Measurements from ENCODE around the gene LRRN2.

LRRN2 gene

DNA sequence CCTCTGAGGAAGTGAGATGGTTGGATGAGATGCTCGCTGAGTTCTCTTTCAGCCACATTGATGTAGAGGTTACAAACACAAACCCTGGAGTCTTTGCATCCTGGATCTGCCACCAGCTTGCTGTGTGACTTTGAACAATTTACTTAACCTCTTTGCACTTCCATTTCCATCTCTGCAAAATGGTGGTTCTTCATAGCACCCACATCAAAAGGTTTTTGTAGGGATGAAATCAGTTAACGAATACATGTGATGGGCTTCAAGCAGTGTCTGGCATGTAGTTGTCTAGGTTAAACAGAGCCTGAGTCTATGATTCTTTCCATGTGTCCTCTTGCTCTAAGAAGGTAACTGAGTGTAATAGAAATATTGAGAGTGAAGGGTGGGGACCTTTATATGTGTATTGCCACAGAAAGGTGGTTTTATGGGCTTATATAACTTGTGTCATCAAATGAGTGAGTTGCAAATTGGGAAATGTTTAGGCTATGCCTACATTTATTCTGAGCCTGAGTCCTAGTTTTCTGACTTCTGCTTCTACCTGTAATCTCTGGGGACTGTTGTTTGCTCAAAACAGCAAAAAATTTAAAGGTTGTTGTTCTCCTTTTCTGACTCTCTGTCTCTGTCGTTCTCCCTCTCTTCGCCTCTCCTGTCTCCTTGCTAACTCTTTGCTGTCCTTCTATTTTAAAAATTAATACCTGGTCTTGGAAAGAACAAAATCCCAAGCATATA, 27.3 kb upstream of the LRRN2 start:
- DNase-seq (ENCODE audit: low read depth in 1 of 2, low spot score in 1 of 2): no peak

DNA sequence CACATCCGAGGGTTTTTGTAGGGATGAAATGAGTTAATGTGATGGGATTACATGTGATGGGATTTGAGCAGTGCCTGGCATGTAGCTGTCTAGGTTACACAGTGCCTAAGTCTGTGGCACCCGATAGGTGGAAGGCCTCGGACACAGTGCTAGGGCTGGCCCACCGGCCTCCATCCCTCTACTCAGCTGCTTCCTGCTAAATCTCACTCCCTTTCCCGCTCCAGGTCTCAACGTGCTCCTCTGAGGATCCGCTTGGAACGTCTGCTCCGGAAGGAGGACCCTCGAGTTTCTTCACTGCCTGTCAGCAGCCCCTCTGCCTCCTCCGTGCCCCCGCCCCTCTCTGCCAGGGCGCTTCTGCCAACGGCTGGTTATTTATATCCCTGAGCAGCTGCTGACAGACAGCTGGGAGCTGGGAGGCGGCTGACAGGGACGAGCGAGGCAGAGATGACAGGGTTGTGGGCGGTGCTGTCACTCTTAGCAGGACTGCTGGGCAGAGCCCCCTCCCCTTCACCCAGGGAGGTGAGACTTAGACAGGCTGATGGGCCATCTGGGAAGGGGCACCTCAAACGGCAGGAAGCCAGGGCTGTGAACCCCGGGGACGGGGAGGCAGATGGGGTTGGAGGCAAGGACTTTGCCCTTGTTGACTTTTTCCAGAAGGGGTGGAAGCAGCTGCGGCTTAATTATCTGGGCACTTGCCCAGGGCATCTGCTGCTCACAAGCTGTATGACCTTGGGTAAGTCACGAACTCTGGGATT, 26.6 kb upstream of the LRRN2 start:
- DNase-seq (ENCODE audit: low read depth in 1 of 2, low spot score in 1 of 2): no peak

DNA sequence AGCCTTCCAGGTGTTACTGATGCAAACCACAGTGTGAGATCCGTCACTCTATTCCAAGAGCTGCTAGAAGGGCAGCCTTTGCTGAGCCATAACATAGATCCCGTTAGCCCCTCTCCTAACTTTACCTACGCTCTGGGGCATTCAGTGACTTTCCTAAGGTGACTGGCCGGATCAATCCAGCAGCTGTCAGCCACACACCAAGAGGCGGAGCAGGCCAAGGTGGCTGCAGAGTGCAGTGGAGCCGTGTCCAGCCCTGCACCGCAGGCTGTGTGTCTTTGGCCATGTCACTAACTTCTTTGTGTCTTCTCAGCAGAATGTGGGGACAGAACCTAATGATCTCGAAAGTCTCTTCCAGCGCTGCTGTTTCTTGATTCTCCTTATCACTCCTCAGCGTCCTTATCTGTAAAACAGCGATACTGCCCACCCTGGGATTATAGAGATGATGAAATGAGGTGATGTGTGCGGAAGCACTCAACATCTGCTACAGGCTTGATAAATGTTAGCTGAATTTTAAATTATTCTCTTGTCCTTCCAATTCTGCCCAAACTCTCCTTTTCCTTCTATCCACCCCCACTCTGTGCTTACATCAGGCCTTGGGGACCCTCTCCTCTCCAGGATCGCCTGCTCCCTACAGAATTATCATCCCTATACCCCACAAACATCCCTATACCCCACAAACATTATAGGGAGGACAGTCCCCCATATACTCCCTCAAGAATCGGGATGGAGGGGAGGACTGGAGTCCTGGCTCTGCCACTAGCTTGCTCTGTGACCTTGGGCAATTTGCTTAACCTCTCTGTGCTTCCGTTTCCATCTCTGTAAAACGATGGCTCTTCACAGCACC, 25.8 kb upstream of the LRRN2 start:
- no peak for DNase-seq (ENCODE audit: low read depth in 1 of 2, low spot score in 1 of 2)

DNA sequence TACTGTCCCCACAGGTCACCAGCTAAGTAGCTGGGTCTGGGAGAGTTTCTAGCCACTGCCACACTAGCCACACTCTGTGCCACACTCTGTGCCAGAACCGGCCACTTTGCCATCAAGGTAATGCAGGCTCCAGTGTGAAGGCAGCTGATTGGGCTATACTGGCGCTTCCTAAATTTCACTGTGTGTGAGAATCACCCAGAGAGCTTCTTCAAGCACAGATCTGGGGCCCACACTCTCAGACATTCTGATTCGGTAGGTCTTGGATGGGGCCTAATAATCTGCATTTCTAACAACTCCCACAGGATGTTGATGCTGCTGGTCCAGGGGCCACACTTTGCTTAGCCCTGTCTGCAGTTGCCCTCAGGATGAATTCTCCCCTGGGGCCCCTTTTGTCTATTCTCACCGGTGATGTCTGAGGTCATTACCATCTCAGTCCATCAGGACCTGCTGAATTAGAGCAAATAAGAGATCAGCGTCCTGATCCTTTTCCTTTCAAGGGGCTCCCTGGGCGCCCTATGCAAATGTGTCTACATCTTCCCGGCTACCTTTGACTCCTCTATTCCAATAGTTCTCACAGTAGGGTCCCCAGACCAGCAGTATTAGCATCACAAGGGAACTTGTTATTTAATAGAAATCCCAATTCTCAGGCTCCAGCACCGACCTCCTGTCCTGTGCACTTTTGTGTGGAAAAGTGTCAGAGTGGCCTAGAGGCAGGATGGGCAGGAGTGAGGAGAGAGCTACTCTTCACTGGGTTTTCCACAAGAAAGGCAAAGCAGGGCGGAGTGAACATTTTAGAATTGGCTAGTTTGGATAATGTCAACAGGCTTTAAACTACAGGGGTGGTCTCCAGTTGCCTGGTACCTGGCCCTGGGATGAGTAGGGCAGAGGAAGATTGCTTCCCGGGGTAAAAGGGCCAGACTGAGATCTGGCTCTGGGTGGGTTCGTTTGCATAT, 24.7 kb upstream of the LRRN2 start:
- DNase-seq (ENCODE audit: low read depth in 1 of 2, low spot score in 1 of 2): no peak

- DNase-seq (ENCODE audit: low read depth in 1 of 2, low spot score in 1 of 2): no peak
These were observed 23.5 kb upstream of the LRRN2 start for GRCh38 chr1:204709021-204709420.

DNA sequence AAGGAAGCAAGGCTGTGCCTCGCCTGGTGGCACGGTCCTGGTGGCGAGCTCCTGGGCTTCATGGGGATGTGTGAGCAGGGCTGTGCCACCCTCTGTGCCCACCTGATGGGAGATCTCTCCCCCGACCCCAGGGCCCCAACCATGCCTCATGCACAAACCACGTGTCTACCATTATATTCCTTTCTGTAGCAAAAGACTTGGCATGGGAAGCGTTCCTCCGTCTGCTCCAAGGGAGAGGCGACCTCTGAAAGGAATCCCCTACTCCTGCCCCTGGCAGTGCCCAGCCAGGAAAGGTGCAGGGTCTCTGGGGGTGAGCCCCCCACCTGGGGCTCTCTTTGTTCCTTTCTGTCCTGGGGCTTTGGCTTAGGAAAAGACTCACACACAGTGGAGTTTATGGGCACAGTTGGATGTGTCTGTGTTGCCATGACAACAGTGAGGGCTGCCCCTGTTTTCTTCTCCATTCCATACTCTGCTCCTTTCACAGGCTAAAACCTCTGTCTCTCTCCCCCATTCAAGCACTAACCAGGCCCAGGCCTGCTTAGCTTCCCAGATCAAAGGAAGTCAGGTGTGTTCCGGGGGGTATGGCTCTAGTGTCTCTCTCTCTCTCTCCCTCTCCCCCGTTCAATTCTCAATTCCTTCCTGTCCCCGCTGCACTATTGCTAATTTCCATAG, 21.4 kb upstream of the LRRN2 start:
- no peak for DNase-seq (ENCODE audit: low read depth in 1 of 2, low spot score in 1 of 2)

GRCh38 chr1:204705888-204706837, 20.6 kb upstream of the LRRN2 start:
- no peak for DNase-seq (ENCODE audit: low read depth in 1 of 2, low spot score in 1 of 2)

DNA sequence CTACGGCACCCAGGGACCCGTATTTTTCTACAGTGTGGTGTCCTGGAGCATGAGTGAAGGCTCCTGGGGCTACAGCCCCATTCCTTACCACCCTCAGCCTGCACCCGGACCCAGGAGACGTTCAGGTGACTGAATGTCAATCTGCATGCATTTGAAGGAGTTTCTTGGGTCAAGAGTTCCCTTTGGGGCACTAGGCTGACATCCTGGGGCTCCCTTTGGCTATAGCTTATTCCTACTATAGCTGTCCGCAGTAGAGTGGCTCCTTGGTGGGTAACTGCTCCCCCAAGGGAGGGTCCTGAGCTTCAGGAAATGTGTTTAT, 19.9 kb upstream of the LRRN2 start:
- no peak for DNase-seq (ENCODE audit: low read depth in 1 of 2, low spot score in 1 of 2)

DNA sequence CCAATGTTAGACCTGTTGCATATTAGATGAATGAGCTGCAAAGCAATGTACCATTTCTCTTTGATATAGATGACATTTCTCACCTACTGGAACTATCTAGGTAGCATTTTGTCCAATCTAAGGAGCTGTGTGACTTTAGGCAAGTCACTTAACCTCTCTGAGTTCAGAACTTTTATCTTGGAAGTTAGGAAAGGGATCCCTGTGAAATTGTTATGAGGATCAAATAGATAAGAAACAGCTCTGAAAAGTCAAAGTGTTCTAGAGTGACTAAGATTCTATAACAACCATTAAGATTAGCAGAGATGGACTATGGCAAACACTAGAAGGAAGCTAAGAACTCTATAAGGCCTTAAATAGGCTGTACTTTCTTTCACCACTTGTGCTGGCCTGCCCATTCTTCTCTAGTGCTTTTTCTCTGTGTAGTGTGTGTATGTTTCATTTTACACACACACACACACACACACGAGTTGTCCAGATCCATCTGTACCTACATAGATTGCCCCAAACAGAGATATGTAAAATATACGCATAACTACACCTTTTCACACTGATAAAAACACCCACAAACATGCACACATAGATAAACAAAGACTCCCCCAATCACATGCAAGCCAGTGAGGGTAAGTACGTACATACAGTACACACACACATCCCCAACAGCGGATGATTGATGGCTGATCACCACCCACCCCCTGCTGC, 19.4 kb upstream of the LRRN2 start:
- DNase-seq (ENCODE audit: low read depth in 1 of 2, low spot score in 1 of 2): no peak

DNA sequence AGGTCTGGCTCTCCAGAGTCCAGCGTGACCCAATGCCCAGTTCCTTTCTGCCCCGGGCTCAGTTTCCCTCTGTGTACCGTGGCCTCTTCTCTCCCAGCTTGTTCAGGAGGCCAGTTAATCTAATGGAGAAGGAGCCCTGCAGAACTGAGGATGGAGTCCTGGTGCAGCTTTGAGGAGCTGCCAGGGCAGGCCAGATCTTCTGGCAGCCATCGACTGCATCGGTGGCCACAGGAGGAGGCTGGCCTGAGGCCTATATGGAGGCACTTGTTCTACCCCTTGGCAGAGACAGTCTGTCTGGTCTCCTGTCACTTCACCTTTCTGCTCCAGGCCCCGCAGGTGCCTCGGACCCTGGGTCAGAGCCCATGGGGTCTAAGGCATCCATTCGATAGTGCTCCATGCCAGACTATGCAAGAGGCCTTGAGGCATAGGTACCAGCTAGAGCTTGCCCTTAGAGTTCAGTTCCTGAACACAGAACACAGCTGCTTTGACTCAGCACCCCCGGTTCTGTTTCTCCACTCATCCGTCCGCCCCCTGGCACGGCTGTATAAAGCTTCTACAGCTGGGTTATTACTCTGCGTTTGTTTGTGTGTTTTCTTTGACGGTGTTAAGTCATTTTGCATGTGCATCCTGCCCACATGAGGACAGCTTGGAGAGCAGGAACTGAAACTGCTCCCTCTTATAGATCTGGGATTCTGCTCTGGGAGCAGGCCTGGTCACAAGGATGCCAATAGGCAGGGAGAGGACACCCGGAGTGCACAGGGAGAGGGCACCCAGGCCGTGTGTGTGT, 18.5 kb upstream of the LRRN2 start:
- DNase-seq (ENCODE audit: low read depth in 1 of 2, low spot score in 1 of 2): no peak

- no peak for DNase-seq (ENCODE audit: low read depth in 1 of 2, low spot score in 1 of 2)
These were observed 17.7 kb upstream of the LRRN2 start for GRCh38 chr1:204703268-204703664.

- no peak for DNase-seq (ENCODE audit: low read depth in 1 of 2, low spot score in 1 of 2)
These were observed 17.2 kb upstream of the LRRN2 start for GRCh38 chr1:204702552-204703267.

GRCh38 chr1:204701229-204701628, 15.7 kb upstream of the LRRN2 start:
- DNase-seq (ENCODE audit: low read depth in 1 of 2, low spot score in 1 of 2): no peak

DNA sequence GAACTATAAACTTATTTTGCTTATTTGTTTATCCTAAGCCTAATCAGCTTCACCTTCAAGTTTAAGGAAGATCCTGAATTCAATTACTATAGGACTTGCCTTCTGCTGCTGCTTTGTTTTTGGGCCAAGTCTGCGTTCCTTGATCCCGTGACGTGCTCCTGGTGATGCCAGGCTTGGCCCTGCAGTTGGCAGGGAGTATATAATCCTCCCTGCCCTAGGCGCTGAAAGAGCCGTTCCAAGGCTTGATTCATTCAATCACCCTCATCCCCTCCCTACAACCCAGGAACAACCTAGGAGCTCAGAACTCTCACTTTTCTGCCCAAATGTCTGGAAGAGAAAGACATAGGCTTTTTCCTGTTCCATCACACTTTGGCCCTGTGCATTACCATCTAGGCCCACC, 12.4 kb upstream of the LRRN2 start:
- no peak for DNase-seq (ENCODE audit: low read depth in 1 of 2, low spot score in 1 of 2)

GRCh38 chr1:204696606-204697005, 11.1 kb upstream of the LRRN2 start:
- no peak for DNase-seq (ENCODE audit: low read depth in 1 of 2, low spot score in 1 of 2)

GRCh38 chr1:204695692-204696091, 10.2 kb upstream of the LRRN2 start:
- no peak for DNase-seq (ENCODE audit: low read depth in 1 of 2, low spot score in 1 of 2)

- DNase-seq (ENCODE audit: low read depth in 1 of 2, low spot score in 1 of 2): no peak
These were observed 8.6 kb upstream of the LRRN2 start for GRCh38 chr1:204694145-204694544.

Measured in activated CD4-positive, alpha-beta T cell treated with anti-CD3 and anti-CD28 coated beads, Interleukin-2, amount 50 U/mL, for 24 hours (primary cell).